Parathyroid adenoma (tissue), 2 donors: ENCODE measurements around the gene PDS5B.
A peak's percentile ranks its signal among the peaks of the same experiment; 100 is the strongest.

Experiments
- H2AFZ ChIP-seq: fragments of 300-600 bp; sonication (generic); one replicate; pipeline ENCODE4 v1.7.0; 2017; ENCODE audit warnings: antibody characterized with exemption, mild to moderate bottlenecking
- H3K27ac ChIP-seq: fragments of 300-600 bp; sonication (generic); one replicate; pipeline ENCODE4 v1.7.0; 2017
- H3K27me3 ChIP-seq: fragments of 300-600 bp; sonication (generic); one replicate; pipeline ENCODE4 v1.7.0; 2017; ENCODE audit warnings: low read length; ENCODE audit not compliant: control insufficient read depth, insufficient read depth
- H3K36me3 ChIP-seq: fragments of 300-600 bp; sonication (generic); one replicate; pipeline ENCODE4 v1.7.0; 2017; ENCODE audit warnings: low read length; ENCODE audit not compliant: control insufficient read depth, insufficient read depth
- H3K4me1 ChIP-seq: fragments of 300-600 bp; sonication (generic); one replicate; pipeline ENCODE4 v1.7.0; 2017; ENCODE audit warnings: control low read depth
- H3K4me2 ChIP-seq: fragments of 300-600 bp; sonication (generic); one replicate; pipeline ENCODE4 v1.7.0; 2017; ENCODE audit warnings: low read length
- H3K4me3 ChIP-seq: fragments of 300-600 bp; sonication (generic); one replicate; pipeline ENCODE4 v1.7.0; 2017; ENCODE audit warnings: low read depth, low read length
- H3K79me2 ChIP-seq: fragments of 300-600 bp; sonication (generic); one replicate; pipeline ENCODE4 v1.7.0; 2017; ENCODE audit warnings: control low read depth
- H3K9ac ChIP-seq: fragments of 300-600 bp; sonication (generic); one replicate; pipeline ENCODE4 v1.7.0; 2017; ENCODE audit warnings: mild to moderate bottlenecking
- H3K9me3 ChIP-seq: fragments of 300-600 bp; sonication (generic); one replicate; pipeline ENCODE4 v1.7.0; 2017; ENCODE audit warnings: low read length; ENCODE audit not compliant: control insufficient read depth
- CTCF ChIP-seq: fragments of 300-600 bp; sonication (generic); IDR thresholded peaks from one replicate; pipeline ENCODE4 v1.7.0; 2017; ENCODE audit warnings: antibody characterized with exemption, mild to moderate bottlenecking
- donor health status: primary hyperparathyroidism.

The PDS5B gene

GRCh38 chr13:32642316-32642715 is 56.1 kb downstream of the PDS5B start:
- no peaks in the 10 kb centered on the region for H3K36me3 ChIP-seq
- no peak overlapping the region for H3K4me3 ChIP-seq
- no peaks in the 10 kb centered on the region for H3K9me3 ChIP-seq
- peaks cover 2% of the 10 kb centered on the region for H3K4me1 ChIP-seq
- TF ChIP-seq CTCF = no peak
- no peak overlapping the region for H3K9ac ChIP-seq
- no peaks in the 10 kb centered on the region for H3K27me3 ChIP-seq
- peaks cover 8% of the 10 kb centered on the region for H3K79me2 ChIP-seq
- H3K4me2 ChIP-seq = no peak overlapping the region
- no peak overlapping the region for H2AFZ ChIP-seq
- H3K27ac ChIP-seq = no peak overlapping the region

- H2AFZ ChIP-seq = no peak overlapping the region
- no peaks in the 10 kb centered on the region for H3K36me3 ChIP-seq
- no peak overlapping the region for H3K9ac ChIP-seq
- H3K4me1 ChIP-seq = peaks cover under 1% of the 10 kb centered on the region
- H3K4me2 ChIP-seq = no peak overlapping the region
- no peak for TF ChIP-seq CTCF
- H3K4me3 ChIP-seq = no peak overlapping the region
- no peak overlapping the region for H3K27ac ChIP-seq
- no peaks in the 10 kb centered on the region for H3K27me3 ChIP-seq
- H3K79me2 ChIP-seq = peaks cover 9% of the 10 kb centered on the region
- H3K9me3 ChIP-seq = no peaks in the 10 kb centered on the region
Measured at GRCh38 chr13:32642858-32643257, 56.6 kb downstream of the PDS5B start.

- no peak overlapping the region for H3K4me3 ChIP-seq
- H3K27ac ChIP-seq = no peak overlapping the region
- no peak for TF ChIP-seq CTCF
- H3K27me3 ChIP-seq = no peaks in the 10 kb centered on the region
- H2AFZ ChIP-seq = no peak overlapping the region
- peaks cover 7% of the 10 kb centered on the region for H3K79me2 ChIP-seq
- H3K9me3 ChIP-seq = no peaks in the 10 kb centered on the region
- no peaks in the 10 kb centered on the region for H3K36me3 ChIP-seq
- no peak overlapping the region for H3K4me2 ChIP-seq
- no peak overlapping the region for H3K9ac ChIP-seq
- no peaks in the 10 kb centered on the region for H3K4me1 ChIP-seq
Measured at GRCh38 chr13:32645854-32646253, 59.6 kb downstream of the PDS5B start.

GRCh38 chr13:32647926-32648325 is 61.7 kb downstream of the PDS5B start:
- Histone ChIP-seq H3K4me2 (no peak overlapping the region), H2AFZ (no peak overlapping the region), H3K79me2 (peaks cover 4% of the 10 kb centered on the region), H3K27me3 (no peaks in the 10 kb centered on the region), H3K4me3 (no peak overlapping the region), H3K27ac (no peak overlapping the region), H3K36me3 (no peaks in the 10 kb centered on the region), H3K9me3 (no peaks in the 10 kb centered on the region), H3K4me1 (no peaks in the 10 kb centered on the region), H3K9ac (no peak overlapping the region)
- no peak for TF ChIP-seq CTCF

GRCh38 chr13:32650705-32651311 is 64.6 kb downstream of the PDS5B start:
- Histone ChIP-seq H3K4me1 (no peaks in the 10 kb centered on the region), H3K27ac (no peak overlapping the region), H2AFZ (no peak overlapping the region), H3K36me3 (no peaks in the 10 kb centered on the region), H3K4me2 (no peak overlapping the region), H3K9me3 (no peaks in the 10 kb centered on the region), H3K9ac (no peak overlapping the region), H3K27me3 (no peaks in the 10 kb centered on the region), H3K79me2 (peaks cover 11% of the 10 kb centered on the region), H3K4me3 (no peak overlapping the region)
- TF ChIP-seq CTCF = peak; percentile 51
